ENCODE data around the gene C4orf50.
"Not testable (repeated sequence)": the region's sequence is repeated elsewhere in the genome, so short reads cannot be mapped to it uniquely, and the experiment has no call there.

The C4orf50 gene

DNA sequence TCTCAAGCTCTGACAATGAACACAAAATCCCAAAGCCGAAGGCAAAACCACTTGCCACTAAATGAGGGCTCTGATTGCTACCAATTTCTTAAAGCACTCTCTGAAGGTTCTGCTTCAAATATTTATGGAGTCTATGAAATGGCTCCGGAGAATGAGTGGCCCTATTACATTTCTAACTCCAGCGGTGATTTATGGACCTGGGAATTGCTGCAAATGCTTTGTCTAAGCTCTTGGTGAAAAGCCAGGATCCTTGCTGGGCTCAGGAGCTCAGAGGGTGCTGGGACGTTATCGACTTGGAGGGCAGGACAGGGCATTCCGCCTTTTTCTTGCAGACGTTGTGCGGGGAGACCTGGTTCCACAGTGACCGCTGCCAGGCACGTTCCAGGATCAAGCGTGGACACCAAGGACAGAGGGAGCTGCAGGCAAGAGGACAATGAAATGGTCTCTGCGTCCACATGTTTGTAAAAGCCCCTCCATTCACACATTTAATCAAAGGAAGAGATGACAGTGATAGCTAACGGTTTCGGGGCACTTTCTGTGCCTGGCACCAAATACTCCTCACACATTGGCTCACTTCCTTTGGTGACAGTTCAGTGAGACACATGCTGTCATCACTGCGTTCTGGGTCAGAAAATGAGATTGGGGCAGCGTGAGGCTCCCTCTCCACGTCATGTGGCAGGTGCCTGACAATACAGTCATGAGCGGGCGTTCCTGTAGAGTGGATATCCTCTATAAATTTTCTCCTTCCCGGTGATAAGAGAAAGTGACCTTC, 58.8 kb downstream of the C4orf50 start:
- H3K27ac Mint-ChIP-seq = no peak overlapping the region
- no peaks in the 10 kb centered on the region for H3K4me1 Mint-ChIP-seq
- no peak overlapping the region for H3K4me3 Mint-ChIP-seq
- ATAC-seq = no peak
- DNase-seq (ENCODE audit: low spot score in 2 of 2) = no peak
- H3K9me3 Mint-ChIP-seq = no peaks in the 10 kb centered on the region
- H3K36me3 Mint-ChIP-seq = no peaks in the 10 kb centered on the region

DNA sequence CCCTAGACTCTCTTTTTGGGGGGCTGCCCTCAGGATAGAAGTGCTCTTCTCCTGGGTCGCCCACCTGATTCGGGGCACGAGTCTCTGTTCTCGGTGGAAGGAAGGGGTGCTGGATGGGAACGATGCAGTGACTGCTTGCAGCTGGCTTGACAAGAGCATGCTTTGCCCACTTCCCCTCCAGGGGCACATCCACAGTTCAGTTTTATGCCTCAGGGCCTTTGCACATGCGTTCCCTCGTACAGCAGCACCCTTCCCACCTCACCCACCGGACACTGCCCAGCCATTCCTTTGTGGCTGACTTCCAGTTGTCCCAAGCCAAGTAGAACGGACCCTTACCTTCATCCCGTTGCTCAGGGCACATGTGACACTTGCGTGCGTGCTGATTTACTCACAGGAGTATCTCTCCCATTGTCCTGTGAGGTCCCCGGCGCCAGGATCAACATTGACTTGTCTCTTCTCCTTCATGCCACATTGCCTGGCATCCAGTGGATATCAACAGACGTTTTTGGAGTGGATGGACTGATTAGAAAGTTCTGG, 60.0 kb downstream of the C4orf50 start:
- no peak overlapping the region for H3K27ac Mint-ChIP-seq
- H3K4me3 Mint-ChIP-seq = no peak overlapping the region
- no peaks in the 10 kb centered on the region for H3K9me3 Mint-ChIP-seq
- no peaks in the 10 kb centered on the region for H3K4me1 Mint-ChIP-seq
- ATAC-seq (no peak), DNase-seq (ENCODE audit: low spot score in 2 of 2) (no peak)
- no peaks in the 10 kb centered on the region for H3K36me3 Mint-ChIP-seq

- Mint-ChIP-seq H3K27ac (no peak overlapping the region), H3K4me3 (no peak overlapping the region), H3K9me3 (no peaks in the 10 kb centered on the region), H3K4me1 (no peaks in the 10 kb centered on the region), H3K36me3 (no peaks in the 10 kb centered on the region)
- ATAC-seq (no peak), DNase-seq (ENCODE audit: low spot score in 2 of 2) (no peak)
Observed at GRCh38 chr4:5957076-5957475, 61.2 kb downstream of the C4orf50 start.

- DNase-seq (ENCODE audit: low spot score in 2 of 2) (no peak), ATAC-seq (no peak)
- no peak overlapping the region for H3K27ac Mint-ChIP-seq
Observed at GRCh38 chr4:5956285-5957021, 61.8 kb downstream of the C4orf50 start.

GRCh38 chr4:5955856-5956255, 62.4 kb downstream of the C4orf50 start:
- Mint-ChIP-seq H3K27ac (no peak overlapping the region), H3K4me3 (no peak overlapping the region)

More at GRCh38 chr4:5956285-5957021, 61.8 kb downstream of the C4orf50 start:
- no peaks in the 10 kb centered on the region for H3K36me3 Mint-ChIP-seq
- H3K4me1 Mint-ChIP-seq = no peaks in the 10 kb centered on the region
- H3K4me3 Mint-ChIP-seq = no peak overlapping the region
- H3K9me3 Mint-ChIP-seq = no peaks in the 10 kb centered on the region

GRCh38 chr4:5955201-5955821, 62.9 kb downstream of the C4orf50 start:
- Mint-ChIP-seq H3K36me3 (no peaks in the 10 kb centered on the region), H3K4me3 (no peak overlapping the region), H3K9me3 (no peaks in the 10 kb centered on the region), H3K4me1 (no peaks in the 10 kb centered on the region), H3K27ac (no peak overlapping the region)
- ATAC-seq (no peak), DNase-seq (ENCODE audit: low spot score in 2 of 2) (no peak)

More at GRCh38 chr4:5955856-5956255, 62.4 kb downstream of the C4orf50 start:
- DNase-seq (ENCODE audit: low spot score in 2 of 2) = no peak
- Mint-ChIP-seq H3K9me3 (no peaks in the 10 kb centered on the region), H3K4me1 (no peaks in the 10 kb centered on the region), H3K36me3 (no peaks in the 10 kb centered on the region)
- no peak for ATAC-seq

GRCh38 chr4:5954056-5954760, 64.0 kb downstream of the C4orf50 start:
- H3K9me3 Mint-ChIP-seq = no peaks in the 10 kb centered on the region
- H3K27ac Mint-ChIP-seq = no peak overlapping the region
- no peaks in the 10 kb centered on the region for H3K4me1 Mint-ChIP-seq
- H3K36me3 Mint-ChIP-seq = no peaks in the 10 kb centered on the region
- no peak for DNase-seq (ENCODE audit: low spot score in 2 of 2)
- no peak overlapping the region for H3K4me3 Mint-ChIP-seq
- ATAC-seq = no peak

DNA sequence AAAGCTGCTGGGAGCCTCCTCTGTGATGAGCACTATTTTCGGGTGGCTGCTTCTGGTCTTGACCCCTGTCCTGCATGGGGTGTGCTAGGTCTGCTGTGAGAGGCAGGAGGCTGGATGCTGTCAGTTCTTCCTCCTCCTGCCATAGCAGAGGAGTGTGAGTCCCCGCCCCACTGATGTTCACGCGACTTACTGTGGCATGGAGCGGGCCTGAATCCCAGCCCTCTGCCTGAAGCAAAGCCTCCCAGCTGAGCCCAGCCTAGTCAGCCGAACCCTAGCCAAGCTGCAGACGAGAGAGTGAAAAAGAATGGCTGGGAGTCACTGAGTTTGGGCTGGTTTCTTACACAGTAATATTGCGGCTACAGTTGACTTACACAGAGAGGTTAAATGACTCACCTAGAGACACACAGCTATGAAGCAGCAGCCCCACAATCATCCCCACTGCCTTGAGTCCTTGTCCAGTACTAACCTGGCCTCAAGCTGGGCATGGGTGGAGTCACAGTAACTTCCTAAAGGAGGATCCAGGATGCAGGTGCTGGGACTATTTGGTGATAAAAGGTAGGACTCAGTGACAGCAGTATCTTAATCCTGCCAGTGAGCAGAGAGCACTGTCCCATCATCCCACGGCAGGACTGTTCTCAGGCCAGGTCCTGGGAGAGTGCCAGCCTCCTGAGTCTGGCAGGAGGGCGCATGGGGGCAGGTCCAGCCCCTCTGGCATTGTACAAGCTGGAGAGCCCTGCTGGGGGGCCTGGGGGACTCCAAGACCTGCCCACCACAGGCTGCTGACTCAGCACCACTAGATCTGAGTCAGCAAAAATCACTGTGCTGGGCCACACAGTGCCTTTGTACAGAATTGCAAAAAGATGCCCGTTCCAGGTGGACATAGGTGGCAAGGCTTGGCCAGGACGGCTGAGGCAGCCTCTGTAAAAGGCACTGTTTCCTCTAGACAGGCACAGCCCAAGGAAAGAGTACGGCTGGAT, 65.0 kb downstream of the C4orf50 start:
- Mint-ChIP-seq H3K27ac (no peak overlapping the region), H3K36me3 (no peaks in the 10 kb centered on the region), H3K9me3 (no peaks in the 10 kb centered on the region), H3K4me3 (no peak overlapping the region), H3K4me1 (no peaks in the 10 kb centered on the region)
- no peak for DNase-seq (ENCODE audit: low spot score in 2 of 2)
- ATAC-seq = peak; percentile 63

DNA sequence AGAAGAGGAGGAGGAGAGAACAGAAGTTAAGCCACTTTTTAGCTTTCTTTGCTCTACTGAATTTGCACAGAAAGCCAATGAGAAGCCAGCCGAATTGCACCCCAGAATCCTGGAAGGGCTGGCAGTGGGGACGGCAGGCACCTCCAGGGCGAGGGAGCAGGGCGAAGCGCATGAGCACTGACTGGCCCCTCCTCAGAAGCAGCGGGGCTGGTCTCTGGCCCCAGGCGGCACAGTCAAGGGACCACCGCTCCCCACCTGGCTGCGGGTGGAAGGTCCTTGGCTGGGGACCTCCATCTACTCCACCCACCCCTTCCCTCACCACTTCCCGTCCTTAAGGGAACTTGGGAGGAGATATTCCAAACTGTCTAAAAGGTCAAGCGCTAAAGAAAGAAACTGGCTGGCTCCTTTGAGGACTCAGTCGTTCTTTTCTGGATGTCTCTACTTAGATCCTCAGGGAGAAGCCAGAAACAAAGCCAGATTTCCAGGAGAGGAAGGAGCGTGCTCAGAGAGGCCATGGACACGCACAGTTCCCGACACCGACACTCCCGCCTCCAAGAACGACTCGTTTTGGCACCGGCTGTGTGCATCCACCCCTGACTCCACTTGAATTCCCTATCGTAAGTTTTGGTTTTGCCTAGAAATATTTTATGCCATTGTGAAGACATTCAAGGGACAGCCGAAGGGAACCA, 65.8 kb downstream of the C4orf50 start:
- Mint-ChIP-seq H3K9me3 (no peaks in the 10 kb centered on the region), H3K4me3 (no peak overlapping the region), H3K27ac (no peak overlapping the region), H3K4me1 (no peaks in the 10 kb centered on the region), H3K36me3 (no peaks in the 10 kb centered on the region)
- DNase-seq (ENCODE audit: low spot score in 2 of 2) = no peak
- no peak for ATAC-seq

DNA sequence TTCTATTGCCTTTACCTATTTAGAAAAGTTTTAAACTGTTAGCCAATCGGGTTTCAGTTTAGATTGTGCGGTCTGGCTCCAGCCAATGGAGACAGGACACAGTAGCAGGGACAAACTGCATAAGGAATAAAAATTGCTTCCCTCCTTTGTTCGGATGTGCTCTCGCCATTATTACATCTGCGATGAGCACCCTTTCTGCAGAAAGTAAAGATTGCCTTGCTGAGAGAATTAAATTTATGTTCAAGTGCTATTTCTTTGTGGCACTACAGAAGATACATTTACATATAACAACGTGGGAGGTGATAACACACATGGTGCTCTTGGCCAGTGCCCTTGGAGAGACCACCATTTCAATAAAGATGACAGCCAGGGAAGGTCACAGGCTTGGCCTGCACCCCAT, 71.6 kb downstream of the C4orf50 start:
- not testable (repeated sequence) for DNase-seq (ENCODE audit: low spot score in 2 of 2); H3K36me3 Mint-ChIP-seq; H3K27ac Mint-ChIP-seq; H3K4me1 Mint-ChIP-seq; H3K4me3 Mint-ChIP-seq; ATAC-seq; H3K9me3 Mint-ChIP-seq

- DNase-seq (ENCODE audit: low spot score in 2 of 2) = no peak
- Mint-ChIP-seq H3K4me3 (no peak overlapping the region), H3K27ac (no peak overlapping the region), H3K36me3 (no peaks in the 10 kb centered on the region), H3K4me1 (peaks cover 8% of the 10 kb centered on the region), H3K9me3 (peaks cover 4% of the 10 kb centered on the region)
- ATAC-seq = no peak
Observed at GRCh38 chr4:5945936-5946335, 72.3 kb downstream of the C4orf50 start.

- no peak for DNase-seq (ENCODE audit: low spot score in 2 of 2)
- peaks cover 8% of the 10 kb centered on the region for H3K4me1 Mint-ChIP-seq
- no peak overlapping the region for H3K27ac Mint-ChIP-seq
- H3K4me3 Mint-ChIP-seq = no peak overlapping the region
- no peak for ATAC-seq
- H3K36me3 Mint-ChIP-seq = no peaks in the 10 kb centered on the region
- H3K9me3 Mint-ChIP-seq = peaks cover 4% of the 10 kb centered on the region
Observed at GRCh38 chr4:5945171-5945570, 73.1 kb downstream of the C4orf50 start.

DNA sequence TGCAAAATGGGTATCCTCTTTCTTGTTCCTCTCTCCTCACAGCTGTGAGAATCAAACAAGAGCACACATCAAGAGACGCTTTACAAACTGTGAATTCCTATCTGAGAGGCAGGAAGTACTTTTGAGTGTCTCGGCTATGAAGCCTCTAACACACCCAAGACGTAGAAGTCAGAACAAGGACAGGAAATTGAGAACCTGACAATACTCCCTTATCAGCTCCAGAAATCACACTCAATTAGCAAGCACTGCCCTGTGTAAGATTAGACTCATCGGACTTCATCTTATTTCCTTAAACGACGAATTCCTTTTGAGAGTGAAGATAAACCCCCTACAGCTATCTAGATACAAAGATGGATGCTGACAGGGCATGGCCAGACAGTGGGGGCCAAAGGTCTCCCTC, 74.7 kb downstream of the C4orf50 start:
- DNase-seq (ENCODE audit: low spot score in 2 of 2) (no peak), ATAC-seq (no peak)
- Mint-ChIP-seq H3K4me3 (no peak overlapping the region), H3K4me1 (peaks cover 8% of the 10 kb centered on the region), H3K36me3 (no peaks in the 10 kb centered on the region), H3K9me3 (peaks cover 4% of the 10 kb centered on the region), H3K27ac (peak overlapping the region; percentile 51)

- DNase-seq (ENCODE audit: low spot score in 2 of 2) = no peak
- ATAC-seq = no peak
- peaks cover 4% of the 10 kb centered on the region for H3K9me3 Mint-ChIP-seq
- no peak overlapping the region for H3K4me3 Mint-ChIP-seq
- no peaks in the 10 kb centered on the region for H3K36me3 Mint-ChIP-seq
- no peak overlapping the region for H3K27ac Mint-ChIP-seq
- H3K4me1 Mint-ChIP-seq = peaks cover 8% of the 10 kb centered on the region
Observed at GRCh38 chr4:5942947-5943346, 75.3 kb downstream of the C4orf50 start.

All from stimulated activated effector memory CD8-positive, alpha-beta T cell treated with anti-CD3 and anti-CD28 coated beads, Interleukin-12 subunit alpha, Interleukin-12 subunit beta, amount 100 ng/mL, for 72 hours (primary cell).